ENCODE data around the gene TTC21A.

Gene TTC21A

GRCh38 chr3:39098473-39099000 is 8.9 kb upstream of the TTC21A start:
- DNase-seq: no peak

DNA sequence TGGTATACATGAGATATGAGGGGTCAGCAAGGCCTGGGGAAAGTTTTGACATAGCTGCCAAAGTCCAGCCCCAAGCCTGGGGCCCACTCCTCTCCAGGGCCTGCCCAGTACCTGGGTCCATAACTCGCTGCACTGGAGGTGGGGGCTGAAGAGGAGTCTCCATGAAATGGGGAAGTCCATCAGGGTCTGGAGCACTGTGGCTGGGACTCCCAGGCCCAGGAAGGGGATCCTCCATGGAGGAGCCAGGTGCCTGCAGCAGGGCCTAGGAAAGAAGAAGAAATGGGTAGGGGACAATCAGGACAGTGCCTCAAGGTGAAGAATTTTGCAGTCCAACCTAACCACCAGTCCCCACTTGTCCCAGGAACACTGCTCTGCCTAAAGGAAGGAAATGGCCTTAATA is 8.2 kb upstream of the TTC21A start:
- no peak for DNase-seq

GRCh38 chr3:39099738-39100499 is 7.6 kb upstream of the TTC21A start:
- no peak for DNase-seq

- DNase-seq: no peak
Observed at GRCh38 chr3:39100500-39100886, 7.0 kb upstream of the TTC21A start.

DNA sequence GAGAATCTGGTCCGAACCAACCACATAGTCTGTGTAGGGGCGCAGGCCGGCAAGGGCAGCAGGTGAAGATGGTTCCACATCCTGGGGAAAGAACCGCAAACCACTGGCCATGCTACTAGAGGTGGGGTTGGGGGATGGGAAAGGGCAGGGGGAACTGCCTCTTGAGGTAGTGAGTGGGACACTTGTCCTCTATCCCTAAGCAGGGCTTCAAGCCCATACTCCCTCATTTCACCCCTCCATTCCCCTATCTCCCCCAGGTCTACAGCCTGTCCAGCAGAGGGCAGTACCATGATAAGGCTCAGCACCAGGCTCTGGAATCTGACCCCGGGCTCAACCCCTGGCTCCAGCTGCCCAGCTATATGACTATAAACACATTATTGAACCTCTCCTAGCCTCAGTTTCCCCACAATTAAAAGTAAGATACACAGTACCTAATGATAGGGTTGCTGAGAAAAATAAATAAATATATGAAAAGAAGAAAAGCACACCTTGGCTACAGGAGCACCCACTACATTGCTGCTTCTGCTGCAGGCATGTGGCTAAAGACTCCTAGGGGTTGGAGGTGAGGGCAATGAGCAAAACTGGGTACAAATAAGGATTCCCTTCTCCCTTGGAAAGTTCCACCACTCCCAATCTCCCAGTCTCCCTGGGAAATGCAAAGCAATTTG is 6.3 kb upstream of the TTC21A start:
- DNase-seq: peak; percentile 57

- no peak for DNase-seq
Observed at GRCh38 chr3:39102504-39103323, 4.8 kb upstream of the TTC21A start.

DNA sequence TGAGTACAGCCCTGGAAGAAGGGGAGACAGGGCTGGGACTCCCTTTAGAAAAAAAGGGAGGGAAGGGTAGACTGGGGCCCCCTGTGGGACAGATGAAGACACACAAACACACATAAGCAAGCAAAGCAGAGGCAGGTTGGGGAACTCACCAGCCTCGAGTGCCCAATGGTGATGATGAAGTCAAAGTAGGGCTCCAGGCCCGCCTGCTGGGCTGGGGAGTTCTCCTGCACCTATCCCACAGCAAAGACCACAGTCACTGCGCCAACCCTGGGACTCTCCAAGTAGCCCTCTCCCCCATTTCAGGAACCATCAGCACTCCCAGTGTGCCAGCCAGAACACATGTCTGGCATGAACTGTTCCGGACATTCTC is 4.2 kb upstream of the TTC21A start:
- no peak for DNase-seq

DNA sequence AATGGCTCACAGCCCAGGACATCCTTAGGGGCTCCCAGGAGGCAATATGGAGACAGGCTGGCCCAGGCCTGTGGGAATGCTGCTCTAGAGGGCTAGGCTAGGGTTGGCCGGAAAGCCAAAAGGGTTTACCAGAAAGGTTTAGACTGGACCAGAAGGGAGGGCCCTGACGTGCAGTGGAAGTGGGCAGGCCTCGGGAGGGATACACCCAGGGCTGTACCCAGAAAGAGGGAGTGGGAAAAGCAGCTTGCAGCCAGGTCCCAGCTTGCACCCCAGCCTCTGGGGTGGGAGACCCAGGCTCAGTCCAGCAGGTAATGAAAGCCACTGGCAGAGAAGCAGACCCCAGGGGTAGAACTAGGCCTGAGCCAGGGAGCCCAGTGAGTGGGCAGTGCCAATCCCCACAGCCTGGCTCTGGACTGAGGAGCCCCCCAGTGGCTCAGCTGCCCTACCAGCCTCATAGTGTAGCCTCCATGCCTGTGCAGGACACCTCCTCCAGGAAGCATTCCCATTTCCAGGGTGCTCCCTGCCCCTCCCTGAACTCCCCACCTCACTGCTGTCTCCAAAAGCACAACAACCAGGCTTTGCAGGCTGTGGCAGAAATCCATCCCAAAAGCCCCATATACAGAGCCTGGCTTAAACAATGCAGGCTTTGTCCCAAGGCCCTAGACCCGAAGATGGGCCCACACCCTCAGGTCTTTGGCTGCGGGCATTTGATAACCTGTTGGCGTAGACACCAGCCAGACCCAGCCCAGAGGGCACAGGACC is 3.5 kb upstream of the TTC21A start:
- DNase-seq: no peak

GRCh38 chr3:39104961-39105686 is 2.4 kb upstream of the TTC21A start:
- no peak for DNase-seq

- no peak for DNase-seq
Observed at GRCh38 chr3:39105687-39106063, 1.8 kb upstream of the TTC21A start.

DNA sequence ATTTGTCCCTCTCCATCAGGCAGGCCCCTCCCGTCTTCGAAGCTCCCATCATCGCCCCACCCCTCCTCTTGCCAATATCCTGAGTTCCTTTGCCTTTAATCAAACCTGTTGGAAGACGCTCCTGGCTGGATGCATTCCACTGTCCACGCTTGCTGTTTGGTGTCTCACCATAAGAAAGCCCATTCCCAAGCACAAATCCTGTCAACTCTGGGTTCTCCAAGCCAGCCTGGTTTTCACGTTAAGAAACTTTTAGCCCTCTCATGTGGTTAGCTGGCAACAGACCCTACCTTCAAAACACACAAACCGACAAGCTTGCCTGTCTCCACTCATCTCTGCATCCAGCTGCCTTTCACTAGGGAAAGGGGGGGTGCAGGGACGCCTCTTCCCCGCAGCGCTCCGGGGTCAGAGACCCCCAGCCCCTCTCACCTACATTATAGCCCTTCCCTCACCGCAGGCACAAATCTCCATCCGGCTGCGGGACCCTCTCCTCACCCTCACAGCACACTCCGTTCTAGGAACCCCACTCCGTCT is 1.1 kb upstream of the TTC21A start:
- no peak for DNase-seq

DNA sequence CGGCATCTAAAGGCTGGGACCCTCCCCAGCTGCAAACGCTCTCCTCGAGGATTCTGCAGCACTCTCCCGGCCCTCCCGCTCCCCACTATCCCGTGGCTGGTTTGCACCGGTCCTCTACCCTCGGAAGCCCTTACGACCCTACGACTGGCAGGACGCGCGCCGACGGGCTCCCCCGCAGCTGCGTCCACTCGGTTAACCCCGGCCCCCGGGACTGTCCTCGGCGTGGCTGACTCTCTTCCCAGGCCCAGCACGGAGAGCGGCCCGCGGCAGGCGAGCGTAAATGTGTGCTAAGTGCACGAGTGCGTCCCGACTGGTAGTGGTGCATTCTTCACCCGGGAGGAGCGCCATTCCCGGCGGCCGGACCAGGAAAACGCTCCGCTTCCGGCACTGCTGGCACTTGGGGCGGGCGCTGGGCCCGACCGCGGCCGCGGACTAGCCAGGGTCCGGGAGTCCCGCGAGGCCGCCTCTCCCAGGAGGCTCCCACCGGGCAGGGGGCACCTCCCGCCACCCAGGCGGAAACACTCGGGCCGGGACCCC is 561 bp upstream of the TTC21A start:
- DNase-seq: no peak

GRCh38 chr3:39108200-39108710 is 775 bp downstream of the TTC21A start:
- no peak for DNase-seq

GRCh38 chr3:39109086-39109485 is 1.6 kb downstream of the TTC21A start:
- no peak for DNase-seq

GRCh38 chr3:39110041-39110639 is 2.7 kb downstream of the TTC21A start:
- DNase-seq: no peak

GRCh38 chr3:39112113-39112512 is 4.6 kb downstream of the TTC21A start:
- DNase-seq: no peak

DNA sequence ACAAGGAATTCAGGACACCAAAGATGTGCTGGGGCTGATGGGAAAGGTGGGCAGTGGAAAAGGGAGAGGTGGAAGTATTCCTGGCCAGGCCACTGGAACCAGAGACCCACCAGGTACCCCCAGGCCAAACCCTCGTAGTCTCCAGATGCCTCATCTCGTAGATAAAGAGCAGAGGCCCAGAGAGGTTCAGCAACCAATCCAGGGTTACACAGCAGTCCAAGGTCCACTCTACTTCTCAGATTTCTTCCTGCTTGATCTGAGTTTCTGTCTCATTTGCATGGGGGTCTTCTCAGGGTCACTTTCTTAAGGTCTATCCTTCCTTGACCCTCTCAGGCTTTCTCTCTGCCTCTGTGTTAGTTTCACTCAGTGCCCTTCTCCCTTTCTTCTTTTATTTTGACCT is 5.1 kb downstream of the TTC21A start:
- DNase-seq: no peak

DNA sequence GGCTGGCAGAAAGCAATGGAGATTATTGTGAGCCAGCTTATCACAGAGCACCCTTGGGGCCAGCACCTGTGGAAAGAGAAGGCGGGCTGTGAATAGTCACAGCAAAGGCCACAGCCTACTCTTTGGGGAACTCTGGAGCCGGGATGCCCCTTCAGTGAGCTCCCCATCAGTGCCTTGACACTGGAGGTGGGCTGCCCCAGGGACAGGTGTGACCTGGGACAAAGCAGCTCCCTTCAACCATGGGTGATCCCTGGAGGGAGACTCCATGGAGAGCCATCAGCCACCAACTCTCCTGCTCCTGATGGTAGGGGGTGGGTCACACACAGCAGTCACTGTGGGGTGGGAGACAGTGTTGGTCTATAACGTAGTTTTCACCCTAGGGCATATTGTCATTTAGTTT is 5.8 kb downstream of the TTC21A start:
- DNase-seq: no peak

GRCh38 chr3:39114456-39114855 is 7.0 kb downstream of the TTC21A start:
- no peak for DNase-seq

GRCh38 chr3:39115870-39116269 is 8.4 kb downstream of the TTC21A start:
- no peak for DNase-seq

- no peak for DNase-seq
Observed at GRCh38 chr3:39118079-39118478, 10.6 kb downstream of the TTC21A start.

All from stimulated activated CD4-positive, alpha-beta T cell treated with anti-CD3 and anti-CD28 coated beads, Interleukin-4, amount 100 ng/mL, for 24 hours (primary cell).